HG02852 (cell line): ENCODE measurements around the gene AGPAT2.
"Not testable (repeated sequence)": the region's sequence is repeated elsewhere in the genome, so short reads cannot be mapped to it uniquely, and the experiment has no call there.

Experiments used
- ATAC-seq: cut with Tn5 transposase; IDR thresholded peaks from one replicate; pipeline ENCODE4 v1.9.1; 2021; ENCODE audit warnings: mild to moderate bottlenecking, moderate library complexity; ENCODE audit not compliant: unreplicated experiment

AGPAT2 gene

GRCh38 chr9:136650648-136651047 is 36.6 kb downstream of the AGPAT2 start:
- no peak for ATAC-seq

GRCh38 chr9:136650021-136650420 is 37.2 kb downstream of the AGPAT2 start:
- ATAC-seq, result no peak

- no peak for ATAC-seq
Measured at GRCh38 chr9:136648751-136649150, 38.5 kb downstream of the AGPAT2 start.

- ATAC-seq, result no peak
Measured at GRCh38 chr9:136646827-136647711, 40.2 kb downstream of the AGPAT2 start.

GRCh38 chr9:136645903-136646754 is 41.1 kb downstream of the AGPAT2 start:
- no peak for ATAC-seq

- no peak for ATAC-seq
Measured at GRCh38 chr9:136645352-136645902, 41.8 kb downstream of the AGPAT2 start.

- ATAC-seq, result no peak
Measured at GRCh38 chr9:136644593-136645351, 42.5 kb downstream of the AGPAT2 start.

GRCh38 chr9:136644343-136644592 is 43.0 kb downstream of the AGPAT2 start:
- no peak for ATAC-seq

DNA sequence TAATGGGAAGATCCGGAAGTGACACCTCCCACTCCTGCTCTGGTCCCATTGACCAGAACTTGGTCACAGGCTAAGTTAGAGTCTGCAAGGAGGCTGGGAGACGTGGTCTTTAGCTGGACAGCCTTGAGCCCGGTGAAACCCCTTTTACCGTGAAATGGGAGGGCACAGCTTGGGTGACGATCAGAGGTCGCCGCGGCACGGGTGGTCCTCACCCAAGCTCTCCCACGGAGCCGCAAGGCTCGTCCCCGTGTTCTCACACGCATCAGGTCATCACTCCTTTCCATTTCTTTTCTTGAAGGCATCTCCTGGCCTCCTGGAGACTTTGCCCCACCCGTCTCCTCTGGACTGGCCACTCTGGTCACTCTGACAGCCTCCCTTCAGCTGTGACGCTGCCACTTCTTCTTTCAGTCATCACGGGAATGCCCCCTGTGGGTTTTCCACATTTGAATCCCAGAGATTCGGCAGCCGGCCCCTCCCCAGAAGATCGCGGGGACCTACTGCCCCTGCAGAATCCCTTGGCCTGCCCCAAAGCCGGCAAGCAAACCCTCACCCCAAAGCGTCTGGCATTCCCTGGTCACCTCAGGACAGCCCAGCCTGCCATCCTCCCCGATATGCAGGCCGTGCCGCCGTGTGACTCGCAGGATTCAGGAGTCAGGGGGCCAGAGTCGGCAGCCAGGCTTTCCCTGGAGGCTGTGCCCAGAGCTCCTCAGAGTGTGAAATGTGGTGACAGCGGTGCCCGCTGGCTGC is 43.5 kb downstream of the AGPAT2 start:
- no peak for ATAC-seq

GRCh38 chr9:136642439-136642921 is 44.8 kb downstream of the AGPAT2 start:
- no peak for ATAC-seq

- no peak for ATAC-seq
Measured at GRCh38 chr9:136640171-136641111, 46.8 kb downstream of the AGPAT2 start.

DNA sequence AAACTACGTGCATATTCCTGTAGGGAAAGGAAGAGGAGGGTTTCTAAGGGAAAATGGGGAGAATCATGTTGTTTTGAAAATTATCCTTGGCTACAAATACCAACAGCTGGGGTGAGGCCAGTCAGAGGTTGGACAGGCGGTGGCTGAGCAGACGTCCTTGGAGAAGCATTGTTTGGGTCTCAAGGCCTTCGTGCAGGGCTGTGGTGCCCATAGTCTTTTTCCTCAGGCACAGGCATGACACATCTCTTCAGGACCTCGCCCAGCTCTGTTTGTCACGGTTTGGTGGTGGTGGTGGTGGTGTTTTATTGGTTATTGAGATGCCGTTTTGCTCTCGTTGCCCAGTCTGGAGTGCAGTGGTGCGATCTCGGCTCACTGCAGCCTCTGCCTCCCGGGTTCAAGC is 52.4 kb downstream of the AGPAT2 start:
- ATAC-seq, result no peak

GRCh38 chr9:136632491-136633106 is 54.7 kb downstream of the AGPAT2 start:
- not testable (repeated sequence) for ATAC-seq

DNA sequence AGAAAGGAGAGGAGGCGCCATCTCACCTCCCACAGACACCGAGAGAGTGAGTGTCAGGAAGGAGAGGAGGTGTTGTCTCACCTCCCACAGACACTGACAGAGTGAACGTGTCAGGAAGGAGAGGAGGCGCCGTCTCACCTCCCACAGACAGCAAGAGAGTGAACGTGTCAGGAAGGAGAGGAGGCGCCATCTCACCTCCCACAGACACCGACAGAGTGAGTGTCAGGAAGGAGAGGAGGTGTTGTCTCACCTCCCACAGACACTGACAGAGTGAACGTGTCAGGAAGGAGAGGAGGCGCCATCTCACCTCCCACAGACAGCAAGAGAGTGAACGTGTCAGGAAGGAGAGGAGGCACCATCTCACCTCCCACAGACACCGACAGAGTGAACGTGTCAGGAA is 55.2 kb downstream of the AGPAT2 start:
- not testable (repeated sequence) for ATAC-seq

- no peak for ATAC-seq
Measured at GRCh38 chr9:136631038-136632000, 55.9 kb downstream of the AGPAT2 start.

- ATAC-seq, result no peak
Measured at GRCh38 chr9:136630662-136630992, 56.6 kb downstream of the AGPAT2 start.

- no peak for ATAC-seq
Measured at GRCh38 chr9:136629879-136630661, 57.2 kb downstream of the AGPAT2 start.
